GM19025 (cell line): ENCODE results near the gene MLN.

Source experiments
- ATAC-seq: cut with Tn5 transposase; IDR thresholded peaks from one replicate; pipeline ENCODE4 v1.9.1; 2021; ENCODE audit warnings: mild to moderate bottlenecking, low read depth, moderate library complexity; ENCODE audit not compliant: unreplicated experiment

MLN gene

GRCh38 chr6:33776186-33776585 is 27.6 kb downstream of the MLN start:
- no peak for ATAC-seq

- no peak for ATAC-seq
Observed at GRCh38 chr6:33774774-33775173, 29.0 kb downstream of the MLN start.

GRCh38 chr6:33772902-33773472 is 30.8 kb downstream of the MLN start:
- no peak for ATAC-seq

GRCh38 chr6:33772082-33772830 is 31.5 kb downstream of the MLN start:
- no peak for ATAC-seq

GRCh38 chr6:33771146-33772081 is 32.4 kb downstream of the MLN start:
- ATAC-seq: no peak

GRCh38 chr6:33770833-33771145 is 33.0 kb downstream of the MLN start:
- ATAC-seq: no peak

- ATAC-seq: no peak
Observed at GRCh38 chr6:33770124-33770832, 33.5 kb downstream of the MLN start.

GRCh38 chr6:33769248-33769821 is 34.5 kb downstream of the MLN start:
- no peak for ATAC-seq

GRCh38 chr6:33768644-33769120 is 35.1 kb downstream of the MLN start:
- no peak for ATAC-seq

GRCh38 chr6:33766921-33767907 is 36.6 kb downstream of the MLN start:
- ATAC-seq: no peak

- no peak for ATAC-seq
Observed at GRCh38 chr6:33765368-33765767, 38.4 kb downstream of the MLN start.

- ATAC-seq: no peak
Observed at GRCh38 chr6:33764036-33764435, 39.8 kb downstream of the MLN start.

GRCh38 chr6:33763483-33763882 is 40.3 kb downstream of the MLN start:
- ATAC-seq: no peak

- no peak for ATAC-seq
Observed at GRCh38 chr6:33762713-33763112, 41.1 kb downstream of the MLN start.

- no peak for ATAC-seq
Observed at GRCh38 chr6:33761922-33762629, 41.7 kb downstream of the MLN start.

GRCh38 chr6:33761581-33761921 is 42.3 kb downstream of the MLN start:
- no peak for ATAC-seq

GRCh38 chr6:33759887-33760629 is 43.7 kb downstream of the MLN start:
- ATAC-seq: no peak

- ATAC-seq: no peak
Observed at GRCh38 chr6:33758815-33759216, 45.0 kb downstream of the MLN start.
